Measurements from ENCODE around the gene CSNK1E. TPM values are rescaled to one million over a fixed set of nuclear protein-coding genes. Genes with fewer than 3 reads are reported as not detected.
A peak's percentile ranks its signal among the peaks of the same experiment; 100 is the strongest.

CSNK1E gene
- total and polyA plus RNA-seq, 7 donors = 33.4 to 193 (median 50.1) TPM

- Histone ChIP-seq H3K9me3 (no peaks in the 10 kb centered on the region), H3K4me1 (peaks cover 70% of the 10 kb centered on the region), H3K27ac (peak overlapping the region; percentile 51), H3K27me3 (ENCODE audit: insufficient read depth in 3 of 3, low read length in 2 of 3) (no peaks in the 10 kb centered on the region), H3K4me3 (no peak overlapping the region), H3K36me3 (ENCODE audit: insufficient read depth in 1 of 2, low read depth in 1 of 2) (peaks cover 0 to 30% of the 10 kb centered on the region in 2 donors)
- 40 to 43% (median 43%) methylated on average over 16 of the region's 16 CpGs for WGBS, 3 donors
- ATAC-seq = peak in 2 of 4 donors; percentile 19 to 36
- DNase-seq = no peak
- intact Hi-C loops (cut with DNase I) = loop anchor here in 1 of 2 donors (5.0 kb wide), 1 partner anchor 43 kb away; no protein-coding TSS in a partner anchor
- TF ChIP-seq CTCF (IDR thresholded peaks at IDR 0.05) = no peak
These were observed 11.5 kb downstream of the CSNK1E start for GRCh38 chr22:38305471-38306448.

- Histone ChIP-seq H3K27me3 (ENCODE audit: insufficient read depth in 3 of 3, low read length in 2 of 3) (no peaks in the 10 kb centered on the region), H3K27ac (no peak overlapping the region), H3K9me3 (no peaks in the 10 kb centered on the region), H3K36me3 (ENCODE audit: insufficient read depth in 1 of 2, low read depth in 1 of 2) (peaks cover 7 to 43% of the 10 kb centered on the region in 2 donors), H3K4me3 (no peak overlapping the region), H3K4me1 (peaks cover 57% of the 10 kb centered on the region)
- WGBS, 3 donors = 63 to 75% (median 66%) methylated on average over 13 of the region's 13 CpGs
- intact Hi-C loops (cut with DNase I) = no loop called here
- peak; percentile 48 to 64 for DNase-seq
- peak in 1 of 4 donors; percentile 18 for ATAC-seq
- peak; percentile 27 for TF ChIP-seq CTCF (IDR thresholded peaks at IDR 0.05)
These were observed 12.7 kb downstream of the CSNK1E start for GRCh38 chr22:38304526-38304925.

GRCh38 chr22:38303974-38304373, 13.3 kb downstream of the CSNK1E start:
- intact Hi-C loops (cut with DNase I) = no loop called here
- 70 to 80% (median 71%) methylated on average over 5 of the region's 5 CpGs for WGBS, 3 donors
- H3K27ac ChIP-seq = no peak overlapping the region

GRCh38 chr22:38302906-38303305, 14.3 kb downstream of the CSNK1E start:
- Histone ChIP-seq H3K36me3 (ENCODE audit: insufficient read depth in 1 of 2, low read depth in 1 of 2) (peaks cover 7 to 54% of the 10 kb centered on the region in 2 donors), H3K4me3 (no peak overlapping the region), H3K27me3 (ENCODE audit: insufficient read depth in 3 of 3, low read length in 2 of 3) (no peaks in the 10 kb centered on the region), H3K9me3 (no peaks in the 10 kb centered on the region), H3K4me1 (peaks cover 41% of the 10 kb centered on the region), H3K27ac (no peak overlapping the region)
- TF ChIP-seq CTCF (IDR thresholded peaks at IDR 0.05) = no peak
- 92 to 96% (median 93%) methylated on average over 19 of the region's 19 CpGs for WGBS, 3 donors
- no peak for DNase-seq
- intact Hi-C loops (cut with DNase I) = no loop called here
- no peak for ATAC-seq

More at GRCh38 chr22:38303974-38304373, 13.3 kb downstream of the CSNK1E start:
- Histone ChIP-seq H3K27me3 (ENCODE audit: insufficient read depth in 3 of 3, low read length in 2 of 3) (no peaks in the 10 kb centered on the region), H3K36me3 (ENCODE audit: insufficient read depth in 1 of 2, low read depth in 1 of 2) (peaks cover 7 to 48% of the 10 kb centered on the region in 2 donors), H3K4me1 (peaks cover 52% of the 10 kb centered on the region), H3K4me3 (no peak overlapping the region), H3K9me3 (no peaks in the 10 kb centered on the region)
- DNase-seq (peak in 1 of 2 donors; percentile 69), ATAC-seq (peak in 1 of 4 donors; percentile 25)
- no peak for TF ChIP-seq CTCF (IDR thresholded peaks at IDR 0.05)

Measured in psoas muscle (tissue), 8 donors.